ENCODE results near the gene TNNI2.

The TNNI2 gene

DNA sequence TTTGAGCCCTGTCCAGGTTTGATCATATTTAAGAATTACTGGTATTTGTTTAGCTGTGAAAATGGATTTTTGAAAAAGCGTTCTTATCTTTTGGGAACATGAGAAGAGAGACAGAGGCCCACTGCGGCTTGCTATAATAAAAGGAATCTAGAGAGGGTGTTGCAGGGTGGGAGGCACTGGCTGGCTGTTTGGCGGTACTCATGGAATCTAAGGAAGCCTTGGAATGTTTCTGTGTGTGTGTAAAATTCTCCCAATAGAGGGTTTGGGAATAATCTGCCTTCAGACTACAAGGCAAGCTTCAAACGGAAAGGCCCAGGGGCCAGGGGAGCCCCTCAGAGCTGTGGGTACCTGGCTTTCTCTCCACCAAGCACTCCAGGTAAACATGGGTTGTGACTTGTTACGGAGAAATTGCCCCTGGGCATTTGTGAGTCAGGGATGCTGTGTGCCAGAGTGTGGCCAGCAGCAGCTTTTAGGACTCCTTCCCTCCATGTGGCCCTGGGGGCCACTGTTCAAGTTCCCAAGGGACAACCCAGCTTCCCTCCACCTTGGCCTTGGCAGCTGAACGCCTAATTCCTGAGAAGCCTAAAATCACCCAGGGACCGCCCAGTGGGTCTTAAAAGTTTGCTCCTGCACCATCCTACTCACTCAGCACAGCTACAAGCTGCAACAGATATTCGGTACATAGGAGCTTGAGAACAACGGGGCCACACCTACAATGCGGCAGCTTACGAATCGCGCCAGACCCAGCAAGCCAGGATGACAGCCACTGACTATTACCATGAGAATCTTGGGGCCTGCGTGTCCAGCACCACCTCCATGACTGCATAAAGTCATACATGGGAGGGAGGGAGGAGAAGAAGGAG is 18.1 kb upstream of the TNNI2 start:
- Histone ChIP-seq H3K4me1 (no peaks in the 10 kb centered on the region), H3K9ac (no peak overlapping the region), H2AFZ (no peak overlapping the region), H3K4me2 (ENCODE audit: low read length) (no peak overlapping the region), H3K36me3 (ENCODE audit: control insufficient read depth, insufficient read depth, low read length) (no peaks in the 10 kb centered on the region), H3K79me2 (no peaks in the 10 kb centered on the region), H3K9me3 (ENCODE audit: control insufficient read depth, low read length) (no peaks in the 10 kb centered on the region), H3K27me3 (ENCODE audit: control insufficient read depth, insufficient read depth, low read length) (no peaks in the 10 kb centered on the region), H3K27ac (no peak overlapping the region), H3K4me3 (ENCODE audit: low read depth, low read length) (no peak overlapping the region)
- TF ChIP-seq, protein P1, sequence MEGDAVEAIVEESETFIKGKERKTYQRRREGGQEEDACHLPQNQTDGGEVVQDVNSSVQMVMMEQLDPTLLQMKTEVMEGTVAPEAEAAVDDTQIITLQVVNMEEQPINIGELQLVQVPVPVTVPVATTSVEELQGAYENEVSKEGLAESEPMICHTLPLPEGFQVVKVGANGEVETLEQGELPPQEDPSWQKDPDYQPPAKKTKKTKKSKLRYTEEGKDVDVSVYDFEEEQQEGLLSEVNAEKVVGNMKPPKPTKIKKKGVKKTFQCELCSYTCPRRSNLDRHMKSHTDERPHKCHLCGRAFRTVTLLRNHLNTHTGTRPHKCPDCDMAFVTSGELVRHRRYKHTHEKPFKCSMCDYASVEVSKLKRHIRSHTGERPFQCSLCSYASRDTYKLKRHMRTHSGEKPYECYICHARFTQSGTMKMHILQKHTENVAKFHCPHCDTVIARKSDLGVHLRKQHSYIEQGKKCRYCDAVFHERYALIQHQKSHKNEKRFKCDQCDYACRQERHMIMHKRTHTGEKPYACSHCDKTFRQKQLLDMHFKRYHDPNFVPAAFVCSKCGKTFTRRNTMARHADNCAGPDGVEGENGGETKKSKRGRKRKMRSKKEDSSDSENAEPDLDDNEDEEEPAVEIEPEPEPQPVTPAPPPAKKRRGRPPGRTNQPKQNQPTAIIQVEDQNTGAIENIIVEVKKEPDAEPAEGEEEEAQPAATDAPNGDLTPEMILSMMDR (IDR thresholded peaks at IDR 0.05) = no peak

DNA sequence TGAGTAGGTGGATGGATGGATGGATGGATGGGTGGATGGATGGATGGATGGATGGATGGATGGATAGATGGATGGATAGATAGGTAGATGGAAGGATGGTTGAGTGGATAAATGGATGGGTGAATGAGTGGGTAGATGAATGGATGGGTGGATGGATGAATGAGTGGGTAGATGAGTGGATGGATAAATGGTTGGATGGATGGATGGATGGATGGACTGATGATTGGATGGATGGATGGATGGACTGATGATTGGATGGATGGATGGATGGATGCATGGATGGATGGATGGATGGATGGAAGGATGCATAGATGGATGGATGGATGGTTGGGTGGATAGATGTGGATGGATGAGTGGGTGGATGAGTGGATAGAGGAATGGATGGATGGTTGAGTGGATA is 17.2 kb upstream of the TNNI2 start:
- Histone ChIP-seq H3K9me3 (ENCODE audit: control insufficient read depth, low read length) (no peaks in the 10 kb centered on the region), H3K27me3 (ENCODE audit: control insufficient read depth, insufficient read depth, low read length) (no peaks in the 10 kb centered on the region), H2AFZ (no peak overlapping the region), H3K4me2 (ENCODE audit: low read length) (no peak overlapping the region), H3K9ac (no peak overlapping the region), H3K4me1 (no peaks in the 10 kb centered on the region), H3K79me2 (no peaks in the 10 kb centered on the region), H3K4me3 (ENCODE audit: low read depth, low read length) (no peak overlapping the region), H3K27ac (no peak overlapping the region), H3K36me3 (ENCODE audit: control insufficient read depth, insufficient read depth, low read length) (no peaks in the 10 kb centered on the region)
- TF ChIP-seq, protein P1 (IDR thresholded peaks at IDR 0.05) = no peak

DNA sequence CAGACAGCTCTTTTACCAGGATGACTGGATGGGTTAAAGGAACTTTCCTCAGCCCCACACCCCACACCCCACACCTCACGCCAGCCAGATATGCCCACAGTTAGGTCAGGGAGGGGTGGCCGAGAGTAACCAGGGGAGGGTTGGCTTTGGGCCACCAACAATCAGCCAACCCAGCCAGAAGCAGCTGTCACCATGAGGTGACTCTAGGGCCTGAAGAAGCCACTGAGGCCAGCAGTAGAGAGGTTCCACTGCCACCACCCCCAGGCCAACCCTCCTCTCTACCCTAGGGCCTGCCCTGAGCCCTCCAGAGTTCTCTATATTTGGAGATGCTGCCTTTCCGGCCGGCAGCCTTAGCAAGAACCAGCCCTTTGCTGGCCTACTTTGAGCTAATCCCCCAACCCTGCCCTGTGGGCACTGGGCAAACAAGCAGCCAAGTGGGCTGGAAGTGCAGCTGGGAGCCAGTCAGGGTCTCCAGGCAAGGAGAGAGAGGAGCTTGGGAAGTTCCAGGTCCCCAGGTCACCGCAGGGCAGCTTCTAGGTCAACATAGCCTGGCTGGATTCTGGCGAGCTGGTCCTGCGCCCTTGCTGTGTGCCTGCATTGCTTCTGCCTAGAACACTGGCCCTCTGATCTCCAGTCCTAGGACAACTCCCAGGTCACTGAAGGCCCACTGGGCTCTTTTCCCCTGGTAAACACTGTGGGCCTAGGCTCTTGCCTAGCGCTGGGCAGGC is 16.0 kb upstream of the TNNI2 start:
- Histone ChIP-seq H3K27ac (no peak overlapping the region), H3K9ac (no peak overlapping the region), H3K27me3 (ENCODE audit: control insufficient read depth, insufficient read depth, low read length) (no peaks in the 10 kb centered on the region), H3K9me3 (ENCODE audit: control insufficient read depth, low read length) (no peaks in the 10 kb centered on the region), H3K4me1 (no peaks in the 10 kb centered on the region), H3K36me3 (ENCODE audit: control insufficient read depth, insufficient read depth, low read length) (no peaks in the 10 kb centered on the region), H3K79me2 (no peaks in the 10 kb centered on the region), H3K4me2 (ENCODE audit: low read length) (no peak overlapping the region), H2AFZ (no peak overlapping the region), H3K4me3 (ENCODE audit: low read depth, low read length) (no peak overlapping the region)
- TF ChIP-seq, protein P1 (IDR thresholded peaks at IDR 0.05) = no peak

DNA sequence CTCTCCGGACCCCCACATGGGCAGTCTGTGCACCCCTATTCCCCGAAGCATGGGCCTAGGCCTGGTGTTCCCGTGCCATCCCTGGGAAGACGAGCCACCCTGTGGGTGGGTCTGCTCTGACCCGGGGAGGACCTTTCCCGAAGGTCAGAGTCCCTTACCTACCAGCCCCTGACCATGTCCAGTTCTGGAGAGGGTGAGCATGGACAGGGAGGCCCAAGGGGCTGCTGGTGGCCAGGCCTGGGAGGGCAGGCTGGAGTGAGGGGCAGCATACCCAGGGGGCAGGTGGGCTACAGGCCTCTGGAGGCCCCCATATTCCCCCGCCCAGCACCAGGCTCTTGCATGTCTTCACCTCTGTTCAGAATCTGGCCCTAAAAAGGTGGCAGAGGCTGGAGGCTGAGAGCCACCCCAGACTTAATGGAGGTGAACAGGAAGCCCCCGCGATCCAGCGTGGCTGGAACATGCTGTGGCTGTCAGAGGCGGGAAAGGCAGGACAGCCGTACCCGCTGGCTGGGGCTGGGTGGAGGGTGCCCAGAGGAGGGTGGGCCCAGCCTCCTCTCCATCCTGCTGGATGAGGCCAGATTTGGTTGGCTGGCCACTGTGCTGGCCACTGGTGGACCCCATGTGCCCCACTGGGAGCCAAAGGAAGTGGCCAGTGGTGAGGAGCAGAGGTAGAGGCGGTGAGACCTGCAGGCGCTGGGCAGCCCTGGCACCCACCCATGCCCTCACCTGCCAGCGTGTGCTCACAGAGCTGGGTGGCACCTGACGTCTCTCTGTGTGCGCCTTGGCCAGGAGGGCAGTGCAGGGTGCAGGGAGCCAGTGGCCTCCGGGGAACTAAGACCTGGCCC is 15.2 kb upstream of the TNNI2 start:
- H3K4me2 ChIP-seq (ENCODE audit: low read length) = no peak overlapping the region
- H3K27ac ChIP-seq = no peak overlapping the region
- TF ChIP-seq, protein P1 (IDR thresholded peaks at IDR 0.05) = no peak
- no peaks in the 10 kb centered on the region for H3K4me1 ChIP-seq
- no peaks in the 10 kb centered on the region for H3K79me2 ChIP-seq
- H3K9ac ChIP-seq = no peak overlapping the region
- H2AFZ ChIP-seq = no peak overlapping the region
- no peaks in the 10 kb centered on the region for H3K36me3 ChIP-seq (ENCODE audit: control insufficient read depth, insufficient read depth, low read length)
- H3K4me3 ChIP-seq (ENCODE audit: low read depth, low read length) = no peak overlapping the region
- H3K27me3 ChIP-seq (ENCODE audit: control insufficient read depth, insufficient read depth, low read length) = no peaks in the 10 kb centered on the region
- no peaks in the 10 kb centered on the region for H3K9me3 ChIP-seq (ENCODE audit: control insufficient read depth, low read length)
